Activated effector memory CD4-positive, alpha-beta T cell treated with Interleukin-2 at 50 U/mL for 16 hours (primary cell): ENCODE measurements around the gene PLCB1.

Source experiments
- DNase-seq: peaks from one replicate; pipeline ENCODE4 v3.0.0-alpha.2; 2020

The PLCB1 gene

DNA sequence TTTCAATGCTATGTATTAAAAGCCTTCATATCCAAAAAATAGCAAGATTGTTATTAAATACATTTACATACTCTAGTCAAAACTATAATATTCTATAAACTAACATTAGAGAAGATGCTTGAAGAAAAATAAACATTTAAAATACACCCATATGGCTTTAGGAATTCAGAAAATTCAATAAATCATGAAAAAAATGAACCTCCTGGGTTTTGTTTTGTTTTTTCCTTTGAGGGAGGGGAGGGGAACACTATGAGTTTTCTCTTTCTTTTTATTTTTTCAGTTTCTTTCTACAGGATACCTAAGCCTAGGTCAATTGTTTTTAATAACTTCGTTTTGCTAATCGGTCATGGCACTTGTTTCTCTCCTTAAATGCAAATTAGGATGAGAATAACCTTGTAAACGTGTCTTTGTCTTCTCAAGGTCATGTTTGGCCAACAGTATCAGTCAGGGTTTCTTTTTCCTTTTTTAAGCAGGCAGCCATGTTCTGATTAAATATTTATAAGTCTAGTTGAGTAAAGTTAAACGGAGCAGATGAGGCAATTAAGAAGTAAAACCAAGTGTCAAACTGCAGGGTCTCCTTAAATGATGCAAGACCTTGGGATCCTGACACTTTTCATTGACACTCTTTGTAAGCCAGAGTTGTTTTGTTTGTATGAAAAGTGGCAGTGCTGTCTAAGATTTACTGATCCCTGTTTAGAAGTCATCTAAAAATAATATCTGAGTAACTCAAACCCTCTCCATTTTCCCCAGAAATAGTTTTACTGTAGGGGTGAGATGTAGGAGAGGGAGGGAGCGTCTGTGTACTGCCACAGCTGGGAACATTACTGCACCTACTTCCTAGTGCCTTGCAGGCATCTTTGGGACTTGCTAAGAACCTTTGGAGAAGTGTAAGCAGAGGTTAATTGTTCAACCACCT is 392.3 kb downstream of the PLCB1 start:
- DNase-seq: no peak

DNA sequence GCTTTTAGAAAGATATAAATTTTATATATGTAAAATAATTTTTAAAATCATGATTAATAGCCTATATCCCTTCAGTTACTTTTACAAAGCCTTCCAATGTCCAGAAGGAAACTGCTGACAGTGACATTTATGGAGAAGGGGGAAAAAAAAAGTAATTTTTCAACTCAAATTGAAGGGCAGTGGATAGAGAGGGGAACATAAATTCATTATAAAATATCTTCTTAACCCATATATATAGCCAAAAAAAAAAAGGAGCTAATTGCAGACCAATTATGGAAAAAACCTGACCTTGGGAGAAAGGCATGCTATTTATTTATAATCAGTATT is 392.9 kb downstream of the PLCB1 start:
- no peak for DNase-seq

DNA sequence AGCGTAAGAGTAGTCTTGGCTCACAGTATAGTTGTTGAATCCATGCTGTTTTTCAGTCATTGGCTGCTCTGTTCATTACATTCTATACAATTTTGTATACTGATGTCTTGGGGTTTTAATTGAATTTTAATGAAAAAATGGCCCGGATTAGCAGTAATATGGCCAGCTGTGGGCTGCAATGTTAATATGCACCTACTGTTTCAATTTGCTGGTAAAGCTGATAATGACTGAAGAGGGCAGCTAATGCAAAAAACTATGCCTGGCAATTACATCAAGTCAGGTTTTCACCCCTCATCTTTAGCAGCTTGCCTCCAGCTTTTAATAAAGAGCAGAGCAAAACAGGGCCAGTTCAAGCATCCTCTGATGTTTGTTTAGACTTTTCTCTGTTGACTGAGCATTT is 394.5 kb downstream of the PLCB1 start:
- DNase-seq: no peak

DNA sequence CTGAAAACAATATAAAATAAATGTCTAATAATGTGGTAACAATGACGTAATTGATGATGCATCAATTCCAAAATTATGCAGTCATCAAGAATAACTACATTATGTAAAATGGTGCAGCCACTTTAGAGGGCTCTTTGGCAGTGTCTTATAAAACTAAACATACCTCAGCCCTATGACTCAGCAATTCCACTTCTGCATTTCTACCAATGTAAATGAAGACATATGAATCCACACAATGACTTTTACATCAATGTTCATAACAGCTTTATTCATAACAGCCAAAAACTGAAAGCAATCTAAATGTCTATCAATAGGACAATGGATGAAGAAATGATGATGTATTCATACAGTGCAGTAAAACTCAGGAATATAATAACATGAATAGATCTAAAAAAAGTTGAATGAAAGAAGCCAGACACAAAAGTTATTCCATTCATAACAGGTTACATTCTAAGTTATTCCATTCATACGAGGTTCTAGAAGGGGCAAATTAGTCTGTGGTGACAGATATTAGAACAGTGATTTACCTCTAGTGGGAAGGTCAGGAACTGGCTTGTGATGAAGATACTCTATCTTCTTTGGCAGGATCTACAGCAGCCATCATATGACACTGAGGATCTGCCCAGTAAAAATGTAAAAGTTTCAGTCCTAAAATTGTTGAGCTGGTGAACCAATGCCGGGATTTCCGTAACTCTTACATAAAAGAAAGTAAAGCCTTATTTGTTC is 396.1 kb downstream of the PLCB1 start:
- DNase-seq: no peak

DNA sequence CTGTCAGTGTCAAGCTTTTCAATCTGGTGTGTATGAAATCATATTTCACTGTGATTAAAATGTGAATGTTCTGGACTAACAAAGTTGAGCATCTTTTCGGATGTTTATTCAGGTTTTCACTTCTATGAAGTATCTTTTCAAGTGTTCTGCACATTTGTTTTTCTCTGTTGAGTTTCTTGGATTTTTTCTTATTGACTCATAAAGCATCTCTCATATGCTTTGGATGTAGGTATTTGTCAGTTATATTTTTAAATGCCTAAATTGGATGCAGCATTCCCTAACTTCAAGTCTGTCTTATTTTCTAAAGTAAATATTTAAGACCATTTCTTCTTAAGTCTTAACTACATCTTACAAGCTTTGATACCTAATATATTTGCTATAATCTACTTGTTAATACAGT is 398.0 kb downstream of the PLCB1 start:
- no peak for DNase-seq

DNA sequence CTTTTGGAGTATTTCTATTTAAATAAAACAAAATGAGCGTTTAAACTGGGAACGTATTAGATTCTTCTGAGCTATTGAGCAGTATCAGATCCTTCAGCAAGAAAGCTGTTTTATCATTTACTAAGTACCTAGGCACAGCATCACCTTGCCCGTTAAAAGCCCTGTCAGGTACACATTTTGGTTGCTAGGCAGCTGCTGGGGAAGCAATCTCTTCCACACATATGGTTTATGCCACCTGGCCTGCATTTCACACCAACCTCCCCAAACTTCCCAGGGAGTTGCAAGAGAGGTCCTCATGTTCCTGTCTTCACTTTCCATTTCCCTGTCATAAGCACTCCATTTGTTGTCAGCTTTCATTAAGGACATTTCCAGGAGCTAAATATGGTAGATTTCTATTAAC is 400.1 kb downstream of the PLCB1 start:
- no peak for DNase-seq

DNA sequence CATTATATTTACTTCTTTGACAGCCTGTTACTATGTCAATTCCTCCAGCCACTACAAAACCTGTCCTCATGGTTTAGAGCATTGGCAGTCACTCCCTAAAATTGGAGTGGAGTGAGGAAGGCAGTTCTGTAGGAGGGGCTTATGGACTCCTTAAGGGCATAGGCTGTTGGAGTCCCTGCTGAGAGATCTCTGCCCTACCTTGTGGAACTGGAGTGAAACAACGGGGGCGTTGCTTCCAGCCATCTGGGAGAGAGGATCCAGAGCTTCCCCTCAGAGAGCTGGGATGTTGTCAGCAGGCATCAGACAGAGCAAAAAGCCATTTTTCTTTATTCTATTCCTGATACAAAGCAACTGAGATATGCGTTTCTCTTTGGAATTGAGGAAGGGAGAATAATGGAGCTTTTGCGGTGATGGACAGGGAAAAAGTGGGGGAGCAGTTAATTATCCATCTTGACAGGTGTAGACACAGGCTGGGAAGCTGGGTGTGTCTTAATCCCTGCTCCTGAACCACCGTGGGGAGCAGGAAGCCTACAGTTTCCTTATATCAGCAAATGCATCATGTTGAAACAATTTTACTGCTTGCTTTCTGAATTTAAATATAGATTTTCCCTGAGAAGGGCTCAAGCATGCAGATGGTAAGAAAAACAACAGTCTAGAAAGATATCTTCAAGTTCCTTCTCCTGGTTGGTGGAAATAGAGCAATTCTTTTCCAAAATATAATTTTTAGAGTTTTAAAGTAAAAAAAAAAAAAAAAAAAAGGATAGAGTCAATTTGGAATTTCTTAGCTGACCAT is 402.5 kb downstream of the PLCB1 start:
- no peak for DNase-seq

DNA sequence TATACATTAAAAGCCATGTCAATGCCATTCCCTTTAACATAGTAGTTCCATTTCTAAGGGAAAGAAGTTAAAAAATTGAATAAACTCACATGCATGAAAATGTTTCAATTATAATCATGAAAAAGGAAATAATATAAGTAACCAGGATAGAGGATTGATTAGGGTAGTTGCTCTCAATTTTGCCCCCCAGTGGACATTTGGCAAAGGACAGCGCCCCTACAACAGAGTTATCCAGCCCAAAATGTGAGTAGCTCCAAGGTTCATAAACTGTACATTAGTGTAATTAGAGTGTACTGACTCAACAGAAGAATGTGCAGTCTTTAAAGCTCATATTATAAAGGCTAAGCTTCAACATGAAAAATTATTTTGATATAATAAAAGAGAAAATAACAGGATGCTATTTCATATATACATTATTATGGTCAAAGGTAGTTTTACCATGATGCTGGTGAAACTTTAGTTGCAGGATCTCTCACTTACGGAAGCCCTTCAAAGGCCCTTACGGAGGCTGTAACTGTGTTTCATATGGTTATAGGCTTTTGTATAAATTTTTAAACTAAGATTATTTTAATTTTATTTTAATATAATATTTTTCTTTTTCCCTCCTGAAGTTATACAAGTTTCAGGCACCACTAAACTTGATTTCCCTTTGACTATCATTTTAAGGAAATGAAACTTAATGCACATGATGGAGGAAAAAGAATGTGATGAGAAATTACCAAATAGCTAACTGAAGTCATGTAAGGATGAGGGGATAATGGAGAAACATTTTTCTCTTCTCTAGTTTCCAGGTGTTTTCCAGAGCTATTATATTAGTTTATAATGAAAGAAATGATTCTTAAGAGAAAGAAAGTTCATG is 403.6 kb downstream of the PLCB1 start:
- no peak for DNase-seq

DNA sequence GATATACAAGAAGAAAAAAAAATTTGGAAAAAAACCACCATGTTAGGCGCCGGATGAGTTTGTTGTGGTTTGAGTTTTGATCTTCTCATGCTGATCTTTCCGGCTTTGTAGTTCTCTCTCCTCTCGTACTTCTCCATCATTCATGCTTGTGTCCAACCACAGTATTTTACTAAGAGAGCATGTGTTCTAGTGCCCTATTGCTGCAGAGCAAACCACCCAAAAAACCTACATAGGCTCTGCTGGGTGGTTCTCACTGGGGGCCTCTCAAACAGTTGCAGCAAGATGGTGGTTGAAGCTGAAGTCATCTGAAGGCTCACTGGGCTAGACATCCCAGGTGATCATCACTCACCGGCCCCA is 404.2 kb downstream of the PLCB1 start:
- no peak for DNase-seq

DNA sequence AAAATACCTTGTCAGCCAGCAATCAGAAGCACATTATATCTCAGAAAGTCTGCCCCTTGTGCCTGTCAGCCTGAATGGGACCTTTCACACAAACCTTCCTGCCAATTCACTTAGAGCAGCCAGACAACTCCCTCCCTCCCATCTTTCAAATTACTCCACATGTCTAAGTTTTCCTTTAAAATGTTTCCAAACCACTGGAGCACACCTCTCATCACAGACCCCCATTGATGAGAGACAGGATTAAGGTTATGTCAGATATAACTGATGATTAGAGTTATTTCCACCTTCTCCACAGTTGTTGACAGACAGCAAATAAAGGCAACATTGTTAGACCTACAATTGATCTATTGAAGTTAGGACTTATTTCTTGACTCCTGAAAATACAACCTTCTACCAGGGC is 408.4 kb downstream of the PLCB1 start:
- no peak for DNase-seq

DNA sequence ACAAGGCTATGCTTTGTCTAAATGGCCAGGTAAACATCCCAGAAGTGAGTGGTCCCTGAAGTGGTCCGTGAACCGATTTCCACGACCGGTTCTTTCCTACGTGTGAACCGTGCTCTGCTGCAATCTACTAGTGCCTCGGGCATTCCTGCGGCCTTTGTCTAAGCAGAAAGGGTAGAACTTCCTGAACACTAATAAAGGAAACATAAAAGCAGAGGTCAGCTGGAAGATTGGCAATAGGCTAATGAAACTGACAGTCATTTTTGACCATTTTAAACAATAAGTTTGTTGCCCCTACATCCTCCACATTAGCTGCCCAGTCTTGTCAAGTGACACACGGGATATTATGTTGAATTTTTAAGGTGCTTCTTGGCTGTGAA is 410.0 kb downstream of the PLCB1 start:
- DNase-seq: no peak

DNA sequence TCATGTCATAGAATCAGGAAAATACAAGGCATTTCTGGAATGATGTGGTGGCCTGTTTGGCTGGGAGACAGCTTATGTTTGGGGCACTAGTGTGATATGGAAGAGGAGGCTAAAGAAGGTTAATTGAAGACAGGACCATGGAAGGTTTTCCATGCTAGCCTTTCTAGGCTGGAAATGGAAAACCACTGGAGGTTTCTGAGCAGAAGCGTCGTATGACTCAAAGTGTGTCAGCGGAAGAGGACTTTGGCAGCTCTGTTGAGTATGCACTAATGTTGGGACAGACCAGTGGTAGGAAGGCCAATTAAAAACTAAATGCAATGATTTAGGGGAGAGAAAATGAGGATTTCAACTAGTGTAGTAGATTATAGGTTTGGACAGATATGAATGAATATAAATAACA is 413.1 kb downstream of the PLCB1 start:
- no peak for DNase-seq

DNA sequence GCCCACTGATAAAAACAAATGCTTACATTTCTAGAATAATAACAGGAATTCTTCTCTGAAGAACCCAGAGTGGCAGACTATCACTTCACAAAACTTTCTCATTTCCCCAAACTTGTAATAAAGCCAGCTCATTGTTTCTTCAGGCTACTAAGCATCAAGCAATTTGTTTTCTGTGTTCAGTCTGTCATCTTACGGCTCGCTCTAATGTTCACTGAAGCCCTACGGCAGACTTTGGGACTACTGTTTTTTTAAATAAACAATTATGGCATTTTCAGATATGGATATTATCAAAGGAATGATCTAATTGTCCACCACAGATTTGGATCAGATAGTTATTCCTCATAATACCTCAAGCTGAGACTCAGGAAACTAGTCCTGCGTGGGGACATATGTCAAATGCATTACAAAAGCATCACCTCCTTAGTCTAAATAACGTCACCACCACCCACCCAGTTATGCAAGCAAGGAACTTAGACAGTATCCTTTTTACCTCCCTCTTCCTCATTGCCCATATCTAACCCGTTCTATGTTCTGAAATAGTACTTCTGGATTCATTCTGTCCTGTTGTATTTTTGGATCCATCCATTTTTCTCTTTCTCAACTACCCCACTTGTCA is 415.1 kb downstream of the PLCB1 start:
- DNase-seq: no peak

DNA sequence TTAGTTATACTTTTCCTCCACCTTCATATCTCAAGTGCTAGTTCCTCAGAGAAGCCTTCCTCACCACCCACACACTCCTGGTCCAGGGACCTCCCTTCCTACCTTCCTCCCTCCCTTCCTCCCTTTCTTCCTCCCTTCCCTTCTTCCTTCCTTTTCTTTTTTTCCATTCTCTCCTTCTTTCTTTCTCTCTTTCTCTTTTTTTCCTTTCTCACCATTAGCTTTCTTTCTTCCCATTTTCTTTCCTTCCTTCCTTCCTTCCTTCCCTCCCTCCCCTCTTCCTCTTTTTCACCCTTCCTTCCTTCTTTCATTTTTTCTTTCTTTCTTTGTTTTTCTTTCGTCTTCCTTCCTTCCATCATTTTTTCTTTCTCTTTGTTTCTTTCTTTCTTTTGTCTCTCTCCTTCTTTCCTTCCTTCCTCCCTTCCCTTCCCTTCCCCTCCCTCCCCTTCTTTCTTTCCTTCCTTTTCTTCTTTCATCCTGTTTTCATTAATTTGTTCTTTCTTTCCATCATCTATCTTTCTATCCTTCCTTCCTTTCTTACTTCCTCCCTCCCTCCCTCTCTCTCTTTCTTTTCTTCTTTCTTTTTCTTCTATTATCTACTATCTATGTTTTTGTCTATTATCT is 416.0 kb downstream of the PLCB1 start:
- DNase-seq: no peak

DNA sequence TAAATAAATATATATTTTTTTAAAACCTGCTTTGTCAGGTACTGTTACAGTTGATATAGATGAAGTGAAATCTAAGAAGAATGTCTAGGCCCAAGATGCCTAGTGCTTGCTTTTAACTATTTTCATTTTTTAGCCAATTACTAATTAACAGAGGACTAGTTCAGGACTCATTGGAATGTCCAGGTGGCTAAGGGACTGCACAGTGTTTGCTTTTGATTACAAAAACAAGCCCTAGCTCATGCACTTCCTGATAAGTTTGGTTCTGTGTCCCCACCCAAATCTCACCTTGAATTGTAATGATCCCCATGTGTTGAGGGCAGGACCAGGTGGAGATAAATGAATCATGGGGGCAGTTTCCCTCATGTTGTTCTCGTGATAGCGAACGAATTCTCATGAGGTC is 417.1 kb downstream of the PLCB1 start:
- no peak for DNase-seq

DNA sequence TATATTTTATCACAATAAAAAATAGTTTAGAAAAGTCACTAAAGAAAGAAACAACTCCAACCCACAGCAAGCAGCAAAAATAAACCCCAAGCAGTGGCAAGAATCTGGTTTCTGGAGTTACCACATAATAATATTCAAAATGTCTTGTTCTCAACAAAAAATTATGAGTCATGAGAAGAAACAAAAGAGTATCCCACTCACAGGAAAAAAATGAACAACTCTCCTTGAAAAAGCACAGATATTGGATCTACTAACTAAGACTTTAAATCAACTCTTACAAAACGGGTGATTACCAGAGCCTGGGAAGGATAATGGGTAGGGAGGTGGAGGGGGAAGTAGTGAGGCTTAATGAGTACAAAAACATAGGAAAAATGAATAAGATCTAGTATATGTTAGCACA is 425.6 kb downstream of the PLCB1 start:
- no peak for DNase-seq

DNA sequence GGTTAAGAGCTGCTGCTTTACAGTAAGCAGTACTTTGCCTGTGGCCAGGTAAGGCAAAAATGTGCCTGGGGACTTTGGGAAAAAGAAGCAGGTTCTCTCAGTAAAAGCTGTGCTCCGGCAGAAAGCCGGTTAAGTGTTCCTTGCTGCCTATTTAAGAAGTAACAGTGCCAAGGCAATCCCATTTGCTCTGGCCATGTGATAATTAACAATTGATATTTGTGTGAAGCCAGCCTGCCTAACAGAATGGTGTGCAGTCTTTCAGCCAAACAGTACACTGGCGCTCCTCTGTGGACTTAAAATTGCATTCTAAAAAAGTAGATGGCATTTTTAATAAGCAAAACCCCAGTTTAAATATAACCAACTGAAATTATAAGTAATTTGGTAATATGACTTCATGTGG is 430.3 kb downstream of the PLCB1 start:
- DNase-seq: no peak

DNA sequence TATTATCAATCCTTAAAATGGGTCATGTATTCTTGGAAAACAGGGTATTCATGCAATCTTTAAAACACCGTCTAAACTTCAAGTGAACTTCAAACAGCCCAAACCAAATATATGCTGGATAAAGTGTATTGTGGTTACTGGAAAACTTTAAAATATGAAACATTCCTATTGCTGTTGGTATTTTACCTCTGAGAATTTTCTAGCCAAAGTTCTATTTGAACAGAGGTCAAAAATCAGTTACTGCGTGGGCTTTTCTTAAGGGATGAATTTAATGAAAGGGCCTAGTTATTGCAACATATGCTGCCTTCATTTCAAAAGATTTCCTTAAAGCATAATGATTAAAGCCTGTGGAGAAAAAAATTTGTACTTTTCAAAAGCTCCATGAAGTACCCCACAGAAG is 436.0 kb downstream of the PLCB1 start:
- DNase-seq: no peak

DNA sequence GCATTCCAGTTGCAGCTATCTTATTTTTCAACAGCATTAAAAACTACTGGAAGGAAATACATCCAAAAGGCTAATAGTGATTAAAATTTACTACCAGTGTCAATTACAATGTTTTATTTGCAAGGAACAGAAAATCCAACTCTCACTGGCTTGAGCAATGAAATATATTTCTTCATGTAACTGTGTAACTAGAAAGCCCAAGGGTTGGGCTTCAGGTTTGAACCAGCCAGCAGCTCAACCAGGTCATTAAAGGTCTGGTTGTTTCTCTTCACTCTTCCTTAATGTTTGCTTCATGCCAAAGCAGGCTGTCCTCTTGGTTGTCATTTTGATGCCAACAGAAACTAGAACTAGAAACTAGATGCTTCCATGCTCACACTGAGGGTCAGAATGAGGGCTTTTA is 437.7 kb downstream of the PLCB1 start:
- no peak for DNase-seq

DNA sequence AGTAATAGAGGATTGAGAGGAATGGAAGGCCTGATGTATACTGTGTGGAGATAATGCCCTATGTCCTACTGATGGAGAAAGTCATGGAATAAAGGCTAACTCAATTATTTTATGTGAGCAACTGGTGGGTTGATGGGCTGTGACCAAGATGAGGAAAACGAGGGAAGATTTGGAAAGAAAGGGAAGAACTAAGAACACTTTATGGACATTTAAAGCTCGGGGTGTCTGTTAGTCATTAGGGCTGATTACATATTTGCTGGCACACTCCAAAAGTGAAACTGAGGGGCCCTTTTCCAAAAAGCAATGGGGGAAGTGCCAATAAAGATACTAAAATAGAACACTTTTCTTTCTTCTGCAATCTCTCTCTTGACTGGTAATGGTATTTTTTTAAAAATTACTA is 439.5 kb downstream of the PLCB1 start:
- DNase-seq: no peak

DNA sequence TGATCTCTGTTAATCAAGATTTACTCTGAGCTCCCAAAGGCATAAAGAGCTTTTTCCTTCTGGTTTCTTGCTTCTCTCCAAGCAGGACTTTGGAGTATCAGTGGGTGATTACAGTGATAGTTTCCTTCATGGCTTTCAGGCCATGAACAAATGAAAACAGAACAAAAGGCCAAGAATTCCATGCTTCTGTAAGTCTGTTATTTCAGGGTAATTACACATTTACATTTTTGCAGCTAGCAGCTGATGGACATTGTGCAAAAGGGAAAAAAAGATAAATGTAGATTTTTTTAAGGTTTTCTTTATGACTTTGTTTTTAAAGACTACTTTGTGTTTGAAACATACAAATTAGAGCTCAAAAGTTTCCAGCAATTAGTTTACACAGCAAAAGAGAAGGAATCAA is 441.6 kb downstream of the PLCB1 start:
- no peak for DNase-seq

DNA sequence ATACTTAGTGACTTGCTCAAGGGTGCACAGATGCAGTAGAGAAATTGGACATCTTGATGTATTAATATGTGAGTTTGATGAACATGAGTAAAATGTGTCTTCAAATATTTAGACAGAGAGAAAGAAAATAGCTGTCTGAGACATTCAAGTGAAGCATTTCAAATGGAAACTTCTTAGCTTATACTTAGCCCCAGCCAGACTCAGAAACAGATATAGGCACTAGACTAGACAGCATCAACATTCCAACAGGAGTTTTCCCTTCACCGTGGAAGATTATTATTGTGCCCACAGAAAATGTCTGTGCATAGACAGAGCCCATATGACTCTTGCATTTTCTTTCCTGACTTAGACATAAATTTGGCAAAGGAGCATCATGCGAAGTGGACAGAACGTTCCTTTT is 443.0 kb downstream of the PLCB1 start:
- DNase-seq: no peak
